ENCODE data around the gene SGK1. TPM values are rescaled to one million over a fixed set of nuclear protein-coding genes. Genes with fewer than 3 reads are reported as not detected.

The SGK1 gene
- total and polyA plus RNA-seq, 10 of the 15 experiments (the other 5 are each of a cell fraction or from before 2014, with no cell fraction given) = 0.62 to 5.1 (median 2.9) TPM

- no peak for FAIRE-seq
Measured at GRCh38 chr6:134190883-134191282, 127.0 kb downstream of the SGK1 start.

GRCh38 chr6:134187751-134188150 lies 130.2 kb downstream of the SGK1 start:
- in situ Hi-C loops (cut with MboI) = no loop called here
- BruUV-seq (replicated peaks) = no TSS peak

More at GRCh38 chr6:134190883-134191282, 127.0 kb downstream of the SGK1 start:
- H3K36me3 ChIP-seq (ENCODE audit: control insufficient read depth in 2 of 2, insufficient read depth in 2 of 2, low read length in 1 of 2) = no peaks in the 10 kb centered on the region
- no peak overlapping the region for H3K4me3 ChIP-seq
- no peaks in the 10 kb centered on the region for H4K20me1 ChIP-seq (ENCODE audit: control insufficient read depth, insufficient read depth)
- H2AFZ ChIP-seq (ENCODE audit: control insufficient read depth, low read depth, low read length) = no peak overlapping the region
- no peaks in the 10 kb centered on the region for H3K4me1 ChIP-seq (ENCODE audit: control insufficient read depth, insufficient read depth, low read length)
- no peak overlapping the region for H3K27ac ChIP-seq (ENCODE audit: control insufficient read depth, insufficient read depth)
- H3K27me3 ChIP-seq (replicated peaks in 1 of 2; ENCODE audit: control insufficient read depth in 2 of 2, insufficient read depth in 2 of 2, low read length in 1 of 2) = no peaks in the 10 kb centered on the region
- ChIA-PET CTCF (interaction anchor here (1.4 kb wide), 1 partner anchor 12 kb away, joined by 6 read pairs; no protein-coding TSS in a partner anchor), SMC1A (ENCODE audit: uncharacterized antibody, unreplicated experiment) (no interaction called here), RAD21 (ENCODE audit: unreplicated experiment) (interaction anchor here (1.4 kb wide), 1 partner anchor 12 kb away, joined by 5 read pairs; no protein-coding TSS in a partner anchor), POLR2A (interaction anchor here (0.7 kb wide), 1 partner anchor 470 kb away, joined by 5 read pairs; no protein-coding TSS in a partner anchor)
- no TSS peak for BruUV-seq (replicated peaks)
- H3K79me2 ChIP-seq (ENCODE audit: control insufficient read depth, insufficient read depth, low read length) = no peaks in the 10 kb centered on the region
- H3K4me2 ChIP-seq (ENCODE audit: control insufficient read depth, insufficient read depth) = no peak overlapping the region
- in situ Hi-C loops (cut with MboI) (no loop called here), intact Hi-C loops (cut with micrococcal nuclease; ENCODE audit: unreplicated experiment) (no loop called here)
- no peak overlapping the region for H3K9ac ChIP-seq (ENCODE audit: control insufficient read depth, insufficient read depth, low read length)
- DNase-seq (ENCODE audit: low read depth, low spot score) = no peak
- no peak for TF ChIP-seq ZNF207 (IDR thresholded peaks at IDR 0.05; ENCODE audit: borderline replicate concordance)
- TF ChIP-seq SUZ12 (IDR thresholded peaks at IDR 0.05; ENCODE audit: unreplicated experiment) = no peak
- TF ChIP-seq TCF12 (IDR thresholded peaks at IDR 0.05; ENCODE audit: low read depth, low read length) = no peak
- WGBS (ENCODE audit: insufficient coverage, insufficient replicate concordance, low lambda C conversion rate, missing lambda C conversion rate) = 43% methylated on average over 3 of the region's 3 CpGs
- H3K9me3 ChIP-seq (replicated peaks; ENCODE audit: control insufficient read depth, insufficient read depth, low read length) = no peaks in the 10 kb centered on the region
- no peak for ATAC-seq

More at GRCh38 chr6:134187751-134188150, 130.2 kb downstream of the SGK1 start:
- Histone ChIP-seq H3K79me2 (ENCODE audit: control insufficient read depth, insufficient read depth, low read length) (no peaks in the 10 kb centered on the region), H3K36me3 (ENCODE audit: control insufficient read depth in 2 of 2, insufficient read depth in 2 of 2, low read length in 1 of 2) (no peaks in the 10 kb centered on the region), H3K9ac (ENCODE audit: control insufficient read depth, insufficient read depth, low read length) (no peak overlapping the region), H3K9me3 (replicated peaks; ENCODE audit: control insufficient read depth, insufficient read depth, low read length) (no peaks in the 10 kb centered on the region), H3K4me2 (ENCODE audit: control insufficient read depth, insufficient read depth) (no peak overlapping the region), H3K4me3 (no peak overlapping the region), H3K4me1 (ENCODE audit: control insufficient read depth, insufficient read depth, low read length) (no peaks in the 10 kb centered on the region), H3K27ac (ENCODE audit: control insufficient read depth, insufficient read depth) (no peak overlapping the region), H2AFZ (ENCODE audit: control insufficient read depth, low read depth, low read length) (no peak overlapping the region), H4K20me1 (ENCODE audit: control insufficient read depth, insufficient read depth) (no peaks in the 10 kb centered on the region), H3K27me3 (replicated peaks in 1 of 2; ENCODE audit: control insufficient read depth in 2 of 2, insufficient read depth in 2 of 2, low read length in 1 of 2) (no peaks in the 10 kb centered on the region)
- DNase-seq (ENCODE audit: low read depth, low spot score) (no peak), FAIRE-seq (no peak), ATAC-seq (no peak)
- RAD21 ChIA-PET (ENCODE audit: unreplicated experiment) = no interaction called here
- POLR2A ChIA-PET = no interaction called here
- CTCF ChIA-PET = no interaction called here
- SMC1A ChIA-PET (ENCODE audit: uncharacterized antibody, unreplicated experiment) = no interaction called here
- TF ChIP-seq ZNF217 (IDR thresholded peaks at IDR 0.05) (no peak), WRNIP1 (IDR thresholded peaks at IDR 0.05; ENCODE audit: borderline replicate concordance, low read depth, low read length) (no peak), PML (IDR thresholded peaks at IDR 0.05; ENCODE audit: low read length) (no peak)
- TF ChIP-seq, protein P1, sequence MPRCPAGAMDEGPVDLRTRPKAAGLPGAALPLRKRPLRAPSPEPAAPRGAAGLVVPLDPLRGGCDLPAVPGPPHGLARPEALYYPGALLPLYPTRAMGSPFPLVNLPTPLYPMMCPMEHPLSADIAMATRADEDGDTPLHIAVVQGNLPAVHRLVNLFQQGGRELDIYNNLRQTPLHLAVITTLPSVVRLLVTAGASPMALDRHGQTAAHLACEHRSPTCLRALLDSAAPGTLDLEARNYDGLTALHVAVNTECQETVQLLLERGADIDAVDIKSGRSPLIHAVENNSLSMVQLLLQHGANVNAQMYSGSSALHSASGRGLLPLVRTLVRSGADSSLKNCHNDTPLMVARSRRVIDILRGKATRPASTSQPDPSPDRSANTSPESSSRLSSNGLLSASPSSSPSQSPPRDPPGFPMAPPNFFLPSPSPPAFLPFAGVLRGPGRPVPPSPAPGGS (IDR thresholded peaks at IDR 0.05; ENCODE audit: borderline replicate concordance, insufficient read depth, low read depth, low read length, poor library complexity, severe bottlenecking) = no peak
- intact Hi-C loops (cut with micrococcal nuclease; ENCODE audit: unreplicated experiment) = no loop called here
- 40% methylated on average over 3 of the region's 3 CpGs for WGBS (ENCODE audit: insufficient coverage, insufficient replicate concordance, low lambda C conversion rate, missing lambda C conversion rate)
